GM03348 (cell line): Measurements from ENCODE around the gene ERC1.
"Not testable (repeated sequence)": the region's sequence is repeated elsewhere in the genome, so short reads cannot be mapped to it uniquely, and the experiment has no call there.

Experiments
- DNase-seq: peaks from one replicate; pipeline ENCODE4 v3.0.0; 2012; ENCODE audit warnings: low spot score

The ERC1 gene

GRCh38 chr12:1126091-1126490 is 135.1 kb downstream of the ERC1 start:
- DNase-seq = no peak

GRCh38 chr12:1127021-1127420 is 136.0 kb downstream of the ERC1 start:
- DNase-seq = no peak

GRCh38 chr12:1130164-1130563 is 139.1 kb downstream of the ERC1 start:
- no peak for DNase-seq

GRCh38 chr12:1130571-1130970 is 139.5 kb downstream of the ERC1 start:
- DNase-seq = no peak

GRCh38 chr12:1131811-1132224 is 140.8 kb downstream of the ERC1 start:
- DNase-seq = no peak

GRCh38 chr12:1132311-1132710 is 141.3 kb downstream of the ERC1 start:
- DNase-seq = no peak

- no peak for DNase-seq
Observed at GRCh38 chr12:1138691-1139090, 147.7 kb downstream of the ERC1 start.

- DNase-seq = not testable (repeated sequence)
Observed at GRCh38 chr12:1146758-1147157, 155.7 kb downstream of the ERC1 start.

GRCh38 chr12:1147821-1148220 is 156.8 kb downstream of the ERC1 start:
- DNase-seq = no peak

- no peak for DNase-seq
Observed at GRCh38 chr12:1157046-1157445, 166.0 kb downstream of the ERC1 start.

- DNase-seq = no peak
Observed at GRCh38 chr12:1161197-1161596, 170.2 kb downstream of the ERC1 start.

- DNase-seq = no peak
Observed at GRCh38 chr12:1162081-1162760, 171.2 kb downstream of the ERC1 start.

GRCh38 chr12:1167784-1168183 is 176.8 kb downstream of the ERC1 start:
- DNase-seq = no peak

GRCh38 chr12:1170411-1170810 is 179.4 kb downstream of the ERC1 start:
- no peak for DNase-seq

GRCh38 chr12:1171657-1172408 is 180.8 kb downstream of the ERC1 start:
- DNase-seq = no peak

GRCh38 chr12:1173781-1174617 is 183.0 kb downstream of the ERC1 start:
- DNase-seq = no peak

GRCh38 chr12:1174659-1175058 is 183.6 kb downstream of the ERC1 start:
- no peak for DNase-seq

GRCh38 chr12:1176191-1176590 is 185.2 kb downstream of the ERC1 start:
- no peak for DNase-seq

- DNase-seq = no peak
Observed at GRCh38 chr12:1179128-1179527, 188.1 kb downstream of the ERC1 start.

- no peak for DNase-seq
Observed at GRCh38 chr12:1182069-1182468, 191.0 kb downstream of the ERC1 start.

- DNase-seq = peak; percentile 31
Observed at GRCh38 chr12:1184402-1184801, 193.4 kb downstream of the ERC1 start.

GRCh38 chr12:1185460-1186182 is 194.6 kb downstream of the ERC1 start:
- no peak for DNase-seq
